Panc1 (cell line): ENCODE measurements around the gene JPH3. TPM values are rescaled to one million over a fixed set of nuclear protein-coding genes. Genes with fewer than 3 reads are reported as not detected.

ENCODE experiments used
- ATAC-seq: fragments of 200-7000 bp; cut with Tn5 transposase; 2 replicates; pipeline ENCODE4 v1.9.1; 2020; ENCODE audit warnings: mild to moderate bottlenecking, moderate library complexity
- BruUV-seq: library from RNA; stranded (reverse); fragments of 400-500 nt; replicated peaks from 2 replicates; lab custom pipeline; 2021; lab: Mats Ljungman, UMichigan
- CTCF ChIA-PET: fragments of 300-600 bp; sonication (Branson Sonifier 250); formaldehyde crosslinking; loops from one replicate; lab custom pipeline; 2022; ENCODE audit warnings: antibody characterized with exemption; lab: Charles Lee
- POLR2A ChIA-PET: fragments of 300-600 bp; sonication (Branson Sonifier 250); formaldehyde crosslinking; loops from one replicate; lab custom pipeline; 2022; ENCODE audit warnings: antibody characterized with exemption; lab: Charles Lee
- DNase-seq: peaks from one replicate; pipeline ENCODE4 v3.0.0-alpha.2; 2010; ENCODE audit warnings: low read depth, low spot score
- H3K27ac ChIP-seq: 2 replicates; pipeline ENCODE4 v1.5.1; 2011; ENCODE audit warnings: mild to moderate bottlenecking, low read length, inconsistent platforms
- H3K27me3 ChIP-seq: fragments of 200-500 bp; sonication (Bioruptor generic); 2 replicates; pipeline ENCODE4 v1.6.0; 2014; ENCODE audit warnings: low read length, inconsistent platforms; ENCODE audit not compliant: control insufficient read depth, insufficient read depth
- H3K36me3 ChIP-seq: fragments of 200-500 bp; sonication (Bioruptor generic); 2 replicates; pipeline ENCODE4 v1.5.1; 2014; ENCODE audit warnings: inconsistent platforms, mild to moderate bottlenecking, low read length, moderate library complexity; ENCODE audit not compliant: control insufficient read depth, insufficient read depth
- H3K4me1 ChIP-seq: 2 replicates; pipeline ENCODE4 v1.5.1; 2011; ENCODE audit warnings: inconsistent platforms, mild to moderate bottlenecking, low read length, moderate library complexity; ENCODE audit not compliant: control insufficient read depth, insufficient read depth
- H3K4me3 ChIP-seq, 2 experiments: 2 replicates each; pipeline ENCODE4 v1.5.1; 2011 to 2012; ENCODE audit warnings: low read depth in 2 of 2, low read length in 2 of 2, mild to moderate bottlenecking in 2 of 2, inconsistent platforms in 1 of 2, moderate library complexity in 1 of 2
- H3K9me3 ChIP-seq: fragments of 200-500 bp; sonication (Bioruptor generic); 2 replicates; pipeline ENCODE4 v1.5.1; 2014; ENCODE audit warnings: low read depth, mild to moderate bottlenecking, inconsistent platforms, low read length, moderate library complexity; ENCODE audit not compliant: control insufficient read depth, insufficient read depth
- CTCF ChIP-seq: fragments of 450-650 bp; IDR thresholded peaks from 2 replicates; pipeline ENCODE4 v1.5.1; 2017; ENCODE audit warnings: mild to moderate bottlenecking
- POLR2AphosphoS5 ChIP-seq: IDR thresholded peaks from 2 replicates; pipeline ENCODE4 v1.6.1; 2012; ENCODE audit warnings: mild to moderate bottlenecking, low read depth, low read length, moderate library complexity
- REST ChIP-seq, 2 experiments: IDR thresholded peaks; 2 replicates each; pipeline ENCODE4 v1.6.1; 2011 to 2012; ENCODE audit warnings: low read depth in 2 of 2, control low read depth in 1 of 2, low read length in 1 of 2, mild to moderate bottlenecking in 1 of 2, moderate library complexity in 1 of 2; ENCODE audit not compliant: insufficient read depth in 1 of 2
- SIN3A ChIP-seq: IDR thresholded peaks from 2 replicates; pipeline ENCODE4 v1.6.1; 2012; ENCODE audit warnings: low read depth, mild to moderate bottlenecking, low read length, moderate library complexity, borderline replicate concordance; ENCODE audit not compliant: insufficient read depth
- TCF7L2 ChIP-seq: IDR thresholded peaks from 2 replicates; pipeline ENCODE4 v1.6.1; 2011; ENCODE audit warnings: mild to moderate bottlenecking, low read depth, low read length, inconsistent platforms
- in situ Hi-C: cut with HindIII; loops from 2 replicates; pipeline ENCODE4 v1.10.0; 2016; ENCODE audit warnings: low sequenced_read_pairs, low pct_unique_long_range_greater_than_20kb
- intact Hi-C: fragments of 100-400 bp; cut with micrococcal nuclease; formaldehyde crosslinking; loops from one replicate; pipeline ENCODE4 v1.10.0; 2022; ENCODE audit not compliant: unreplicated experiment
- total RNA-seq: library from RNA; stranded (reverse); gene quantifications from one replicate; pipeline ENCODE4 v1.2.1, GENCODE V29; 2021; ENCODE audit not compliant: unreplicated experiment

Gene JPH3
- total RNA-seq, 1 experiment from 2014 or later: 1.2 TPM

DNA sequence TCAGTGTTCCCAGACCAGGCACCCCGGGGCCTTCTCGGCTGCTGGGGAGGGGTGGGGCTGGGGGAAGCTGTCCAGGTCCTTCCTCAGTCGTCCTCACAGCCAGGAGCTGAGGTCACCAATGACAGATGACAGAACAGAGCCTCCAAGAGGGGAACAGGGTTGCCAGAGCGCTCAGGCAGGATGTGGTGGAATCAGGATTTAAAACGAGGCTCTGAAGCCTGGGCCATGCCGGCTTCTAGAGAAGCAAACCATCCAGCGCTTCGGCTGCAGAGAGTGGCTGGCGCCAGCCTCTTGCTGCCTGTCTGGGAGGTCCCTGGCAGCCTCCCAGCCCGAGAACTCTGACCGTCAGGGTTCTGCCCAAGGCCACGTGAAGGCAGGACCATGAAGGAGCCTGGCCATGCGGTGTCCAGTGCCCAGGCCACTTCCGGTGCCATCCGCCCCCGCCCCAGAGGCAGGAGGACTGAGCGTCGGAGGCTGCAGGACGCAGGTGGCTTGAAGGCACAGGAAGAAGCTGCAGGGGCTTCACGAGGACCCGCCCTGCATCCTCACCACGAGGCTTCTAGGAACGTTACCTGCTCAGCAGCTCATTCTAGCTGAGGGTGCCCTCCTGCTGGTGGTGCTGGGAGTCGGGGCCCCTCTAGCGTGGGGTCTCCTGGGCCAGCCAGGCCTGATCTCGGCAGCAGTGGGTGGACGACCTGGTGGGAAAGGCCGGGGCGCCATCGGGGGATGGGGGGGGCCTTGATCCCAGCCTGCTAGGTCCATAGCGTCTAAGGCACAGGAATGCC is 85.0 kb downstream of the JPH3 start:
- Histone ChIP-seq H3K27ac (no peak overlapping the region), H3K4me3 (no peak overlapping the region), H3K36me3 (no peaks in the 10 kb centered on the region), H3K4me1 (no peaks in the 10 kb centered on the region), H3K27me3 (no peaks in the 10 kb centered on the region), H3K9me3 (no peaks in the 10 kb centered on the region)
- ChIA-PET CTCF (no interaction called here), POLR2A (no interaction called here)
- TF ChIP-seq CTCF (no peak), POLR2AphosphoS5 (no peak), REST (IDR thresholded peaks at IDR 0.05; ENCODE audit: insufficient read depth in 1 of 2, low read depth in 2 of 2, low read length in 1 of 2) (no peak), TCF7L2 (no peak)
- no peak for DNase-seq
- no TSS peak for BruUV-seq
- in situ Hi-C loops (no loop called here), intact Hi-C loops (no loop called here)
- no peak for ATAC-seq

DNA sequence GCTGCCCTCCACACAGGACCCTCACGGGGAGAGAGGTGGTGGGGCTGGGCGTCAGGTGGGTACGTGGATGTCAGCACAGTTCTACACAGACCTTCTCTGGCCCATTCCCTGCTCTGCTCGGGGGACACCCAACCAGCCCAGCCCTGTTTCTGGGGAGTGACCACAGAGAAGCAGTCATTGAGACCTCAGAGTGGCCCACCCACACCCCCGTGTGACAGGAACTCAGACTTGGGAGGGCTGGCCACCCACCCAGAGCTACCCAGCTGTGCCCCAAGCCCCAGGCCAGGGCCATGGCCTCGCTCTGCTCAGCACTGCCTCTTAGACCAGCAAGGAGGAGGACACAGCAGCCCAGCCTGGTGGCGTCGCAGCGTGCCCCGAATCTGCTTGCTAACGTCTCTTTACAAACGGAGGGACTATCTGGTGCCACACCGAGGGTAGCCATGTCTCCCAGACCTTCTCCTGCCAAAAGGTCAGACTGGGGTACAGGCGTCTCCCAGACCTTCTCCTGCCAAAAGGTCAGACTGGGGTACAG is 85.8 kb downstream of the JPH3 start:
- ATAC-seq: no peak

More for the DNA sequence above, 85.8 kb downstream of the JPH3 start:
- in situ Hi-C loops: no loop called here
- H3K4me1 ChIP-seq: no peaks in the 10 kb centered on the region
- H3K36me3 ChIP-seq: no peaks in the 10 kb centered on the region
- CTCF ChIA-PET: no interaction called here
- no peak for DNase-seq
- TF ChIP-seq SIN3A: no peak
- no peak for TF ChIP-seq TCF7L2
- TF ChIP-seq CTCF: no peak
- no TSS peak for BruUV-seq
- POLR2A ChIA-PET: no interaction called here
- H3K27me3 ChIP-seq: no peaks in the 10 kb centered on the region
- H3K4me3 ChIP-seq: no peak overlapping the region
- no peak overlapping the region for H3K27ac ChIP-seq
- H3K9me3 ChIP-seq: no peaks in the 10 kb centered on the region
- intact Hi-C loops: no loop called here
